Measurements from ENCODE around the gene CCDC187. TPM values are rescaled to one million over a fixed set of nuclear protein-coding genes. Genes with fewer than 3 reads are reported as not detected.
"Not testable (repeated sequence)": the region's sequence is repeated elsewhere in the genome, so short reads cannot be mapped to it uniquely, and the experiment has no call there.

CCDC187 gene
- total RNA-seq, 1 experiment from 2014 or later: 2.5 TPM

GRCh38 chr9:136327304-136327974 lies 23.5 kb upstream of the CCDC187 start, which contains the start of gene GPSM1:
GPSM1 (plus strand) TSS chr9:136327539; CDS start chr9:136327696, 157 bp downstream.
- DNase-seq (ENCODE audit: low spot score): no peak

DNA sequence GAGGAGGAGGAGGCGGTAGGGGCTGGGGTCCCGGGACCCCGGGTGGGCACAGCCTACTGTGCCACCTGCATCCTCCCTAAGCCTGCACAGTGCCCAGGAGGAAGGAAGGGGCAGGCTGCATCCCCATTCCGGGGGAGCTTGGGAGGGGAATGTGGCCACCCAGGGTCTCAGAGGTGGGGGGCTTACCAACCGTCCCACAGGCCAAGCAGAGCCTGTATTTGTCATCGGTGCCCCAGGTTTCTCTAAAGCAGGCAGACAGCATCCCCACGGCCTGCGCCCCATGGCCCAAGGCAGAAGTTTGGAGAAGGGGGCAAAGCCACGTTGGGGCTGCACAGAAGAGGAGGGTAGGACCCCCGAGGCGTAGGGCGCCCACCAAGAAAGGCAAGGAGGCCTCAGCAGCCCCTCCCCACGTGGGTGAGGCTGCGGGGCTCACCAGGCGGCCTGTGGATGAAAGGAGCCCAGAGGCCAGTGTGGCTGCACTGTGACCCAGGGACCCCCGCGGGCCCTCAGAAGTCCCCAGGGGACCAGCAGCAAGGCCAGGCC lies 22.9 kb upstream of the CCDC187 start:
- DNase-seq (ENCODE audit: low spot score): no peak

DNA sequence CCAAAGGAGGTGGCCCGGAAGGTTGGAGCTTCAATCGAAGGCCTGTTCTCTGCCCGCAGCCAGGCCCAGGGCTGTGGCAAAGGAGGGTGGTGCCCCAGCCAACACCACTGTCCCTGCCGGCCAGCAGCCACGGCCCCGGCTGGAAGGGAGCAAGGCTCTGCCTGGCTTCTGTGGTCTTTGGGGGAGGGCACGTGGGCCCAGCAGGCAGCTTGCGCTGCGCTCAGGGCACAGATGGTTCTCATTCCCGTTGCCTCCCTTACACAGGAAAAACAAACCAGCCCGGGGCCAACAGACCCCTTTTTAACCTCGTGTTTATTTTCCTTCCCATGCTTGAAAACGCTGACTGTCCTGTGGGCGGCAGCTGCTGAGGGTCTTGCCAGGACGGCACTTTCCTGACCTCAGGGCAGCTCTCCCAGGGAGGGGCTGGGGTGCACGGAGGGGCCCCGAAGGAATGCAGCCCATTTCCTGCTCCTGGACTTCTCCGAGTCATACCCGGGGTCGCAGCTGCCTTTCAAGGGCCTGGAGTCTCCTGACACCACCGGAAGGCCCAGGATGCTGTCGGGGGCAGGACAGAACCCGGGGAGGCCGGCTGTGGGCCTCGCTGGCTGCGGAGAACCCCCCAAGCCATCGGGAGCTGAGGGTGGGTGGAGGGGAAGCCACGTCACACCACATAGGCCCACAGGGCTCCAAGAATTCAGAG lies 22.3 kb upstream of the CCDC187 start:
- DNase-seq (ENCODE audit: low spot score): no peak

DNA sequence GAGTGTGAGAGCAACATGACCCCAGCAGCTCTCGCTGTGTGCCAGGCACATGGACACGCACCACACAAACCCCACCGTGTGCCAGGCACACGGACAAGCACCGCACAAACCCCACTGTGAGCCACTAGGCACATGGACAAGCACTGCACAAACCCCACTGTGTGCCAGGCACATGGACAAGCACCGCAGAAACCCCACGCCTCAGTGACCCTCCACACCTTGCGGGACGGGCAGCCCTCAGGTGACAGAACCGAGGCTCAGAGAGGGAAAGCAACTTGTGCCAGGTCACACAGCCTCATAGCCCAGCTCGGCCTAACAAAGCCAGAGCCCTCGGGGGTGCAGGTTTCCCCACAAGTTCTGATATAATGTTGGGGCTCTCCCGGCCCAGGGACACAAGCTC lies 21.5 kb upstream of the CCDC187 start:
- no peak for DNase-seq (ENCODE audit: low spot score)

- DNase-seq (ENCODE audit: low spot score): no peak
Observed at GRCh38 chr9:136324501-136325300, 20.8 kb upstream of the CCDC187 start.

- DNase-seq (ENCODE audit: low spot score): no peak
Observed at GRCh38 chr9:136323371-136323789, 19.5 kb upstream of the CCDC187 start.

DNA sequence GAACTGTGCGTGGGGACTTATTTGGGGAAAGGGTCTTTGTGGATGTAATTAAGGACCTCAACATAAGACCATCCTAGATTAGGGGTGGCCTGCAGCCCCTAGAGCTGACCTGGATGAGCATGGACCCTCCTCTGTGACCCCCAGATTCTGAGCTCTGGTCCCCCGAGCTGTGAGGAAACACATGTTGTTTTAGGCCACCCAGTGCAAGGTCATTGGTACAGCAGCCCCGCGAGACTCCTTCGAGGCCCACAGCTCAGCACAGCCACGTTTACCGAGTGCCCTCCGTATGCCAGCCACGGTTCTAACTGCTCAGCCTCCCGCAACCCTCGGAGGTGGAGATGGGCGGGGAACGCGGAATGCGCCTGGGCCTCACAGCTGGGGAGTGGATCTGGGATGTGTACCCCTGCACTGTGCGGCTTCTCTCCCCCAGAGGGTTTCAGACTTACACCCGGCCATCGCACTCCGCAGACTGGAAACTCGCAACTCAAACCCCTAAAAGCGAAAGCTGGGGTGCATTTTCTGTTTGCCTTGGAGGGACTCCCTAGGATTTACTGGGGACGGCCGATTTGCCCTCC lies 18.9 kb upstream of the CCDC187 start:
- DNase-seq (ENCODE audit: low spot score): no peak

DNA sequence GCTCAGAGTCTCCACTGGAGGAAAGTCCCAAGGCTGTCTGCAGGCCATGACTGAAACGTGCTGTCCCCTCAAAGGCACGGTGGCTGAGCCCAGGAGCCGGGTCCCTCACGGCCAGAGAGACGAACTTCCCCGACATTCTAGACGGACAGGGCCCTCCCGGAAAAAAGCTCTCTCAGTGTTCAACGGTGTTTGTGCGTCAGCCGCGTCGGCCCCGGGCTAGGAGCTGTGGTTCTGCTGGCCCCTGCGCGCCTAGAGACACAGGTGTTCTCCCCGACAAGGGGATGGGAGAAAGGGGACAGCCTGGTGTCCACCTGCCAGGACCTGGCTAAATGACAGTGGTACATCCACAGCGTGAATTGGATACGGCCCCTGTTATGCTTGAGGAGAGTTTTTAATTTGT lies 17.7 kb upstream of the CCDC187 start:
- DNase-seq (ENCODE audit: low spot score): no peak

DNA sequence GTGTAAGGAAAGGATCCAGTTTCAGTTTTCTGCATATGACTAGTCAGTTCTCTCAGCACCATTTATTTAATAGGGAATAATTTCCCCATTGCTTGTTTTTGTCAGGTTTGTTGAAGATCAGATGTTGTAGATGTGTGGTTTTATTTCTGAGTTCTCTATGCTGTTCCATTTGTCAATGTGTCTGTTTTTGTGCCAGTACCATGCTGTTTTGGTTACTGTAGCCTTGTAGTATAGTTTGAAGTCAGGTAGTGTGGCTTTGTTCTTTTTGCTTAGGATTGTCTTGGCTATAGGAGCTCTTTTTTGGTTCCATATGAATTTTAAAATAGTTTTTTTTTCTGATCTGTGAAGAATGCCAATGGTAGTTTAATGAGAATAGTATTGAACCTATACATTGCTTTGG lies 17.1 kb upstream of the CCDC187 start:
- not testable (repeated sequence) for DNase-seq (ENCODE audit: low spot score)

DNA sequence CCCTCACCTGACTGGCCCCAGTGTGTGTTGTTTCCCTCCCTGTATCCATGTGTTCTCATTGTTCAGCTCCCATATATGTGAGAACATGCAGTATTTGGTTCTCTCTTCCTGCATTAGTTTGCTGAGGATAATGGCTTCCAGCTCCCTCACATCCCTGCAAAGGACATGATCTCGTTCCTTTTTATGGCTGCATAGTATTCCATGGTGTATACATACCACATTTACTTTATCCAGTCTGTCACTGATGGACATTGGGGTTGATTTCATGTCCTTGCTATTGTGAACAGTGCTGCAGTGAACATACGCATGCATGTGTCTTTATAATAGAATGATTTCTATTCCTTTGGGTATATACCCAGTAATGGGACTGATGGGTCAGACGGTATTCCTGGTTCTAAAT lies 16.1 kb upstream of the CCDC187 start:
- DNase-seq (ENCODE audit: low spot score): not testable (repeated sequence)

DNA sequence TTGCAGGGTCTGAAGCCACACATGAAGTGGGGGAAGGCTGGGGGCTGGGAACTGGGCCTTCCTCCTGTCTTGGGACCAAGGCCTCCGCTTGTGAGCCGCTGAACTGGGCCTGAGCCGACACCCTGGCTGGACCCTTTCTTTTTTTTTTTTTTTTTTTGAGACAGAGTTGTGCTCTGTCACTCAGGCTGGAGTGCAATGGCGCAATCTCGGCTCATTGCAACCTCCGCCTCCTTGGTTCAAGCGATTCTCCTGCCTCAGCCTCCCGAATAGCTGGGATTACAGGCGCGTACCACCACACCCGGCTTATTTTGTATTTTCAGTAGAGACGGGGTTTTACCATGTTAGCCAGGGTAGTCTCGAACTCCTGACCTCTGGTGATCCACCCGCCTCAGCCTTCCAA lies 15.3 kb upstream of the CCDC187 start:
- DNase-seq (ENCODE audit: low spot score): not testable (repeated sequence)

DNA sequence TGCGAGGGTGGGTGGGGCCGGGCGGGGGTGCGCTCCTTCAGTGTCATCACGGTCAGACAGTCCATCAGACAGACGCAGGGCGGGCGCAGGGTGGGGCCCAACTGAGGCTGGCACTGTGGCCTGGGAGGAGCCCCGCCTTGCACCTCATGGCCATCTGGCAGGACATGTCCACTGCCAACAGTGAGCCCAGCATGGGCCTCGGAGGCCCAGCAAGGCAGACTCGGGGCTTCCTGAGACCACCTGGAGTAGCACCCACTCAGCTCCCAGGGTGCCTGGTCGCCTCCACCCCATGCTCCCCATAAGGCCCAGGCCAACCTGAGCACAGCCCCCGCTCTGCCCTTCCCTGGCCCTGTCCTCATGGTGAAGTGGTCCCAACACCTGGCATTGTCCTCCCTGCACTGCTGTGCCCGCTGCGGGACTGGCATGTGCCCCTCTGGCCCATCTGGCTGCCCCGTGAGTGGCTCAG lies 14.9 kb upstream of the CCDC187 start:
- DNase-seq (ENCODE audit: low spot score): no peak

GRCh38 chr9:136318111-136318775 lies 14.3 kb upstream of the CCDC187 start:
- no peak for DNase-seq (ENCODE audit: low spot score)

DNA sequence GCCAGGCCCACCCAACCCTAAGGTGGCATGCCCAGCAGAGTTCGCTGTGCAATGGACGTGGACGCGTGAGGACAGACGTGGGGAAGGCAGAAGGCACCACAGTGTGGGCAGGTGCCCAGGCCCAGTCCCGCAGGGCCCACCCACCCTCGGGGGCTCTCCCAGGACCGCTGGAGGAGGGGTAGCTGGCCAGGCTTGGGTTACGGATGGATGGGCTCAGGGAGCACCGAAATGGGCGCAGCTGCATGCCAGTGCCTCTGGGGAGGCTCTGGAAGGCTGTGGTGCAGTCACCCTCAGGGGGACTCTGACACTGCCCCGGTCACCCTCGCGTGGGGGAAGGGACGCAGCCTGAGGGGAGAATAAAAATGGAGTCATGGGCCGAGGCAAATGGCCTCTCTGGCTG lies 13.8 kb upstream of the CCDC187 start:
- DNase-seq (ENCODE audit: low spot score): no peak

- no peak for DNase-seq (ENCODE audit: low spot score)
Observed at GRCh38 chr9:136316896-136317676, 13.2 kb upstream of the CCDC187 start.

DNA sequence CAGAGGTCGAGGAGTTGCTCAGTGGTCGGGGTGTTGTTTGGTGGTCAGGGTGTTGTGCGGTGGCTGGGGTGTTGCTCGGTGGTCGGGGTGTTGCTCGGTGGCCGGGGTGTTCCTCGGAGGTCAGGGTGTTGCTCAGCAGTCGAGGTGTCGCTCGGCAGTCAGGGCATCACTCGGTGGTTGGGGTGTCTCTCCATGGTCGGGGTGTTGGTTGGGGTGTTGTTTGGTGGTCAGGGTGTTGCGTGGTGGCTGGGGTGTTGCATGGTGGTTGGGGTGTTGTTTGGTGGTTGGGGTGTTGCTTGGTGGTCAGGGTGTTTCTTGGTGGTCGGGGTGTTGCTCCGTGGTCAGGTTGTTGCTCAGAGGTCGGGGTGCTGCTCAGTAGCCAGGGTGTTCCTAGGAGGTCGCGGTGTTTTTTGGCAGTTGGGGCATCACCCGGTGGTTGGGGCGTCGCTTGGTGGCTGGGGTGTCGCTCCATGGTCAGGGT lies 12.4 kb upstream of the CCDC187 start:
- no peak for DNase-seq (ENCODE audit: low spot score)

GRCh38 chr9:136314944-136315343 lies 11.1 kb upstream of the CCDC187 start:
- DNase-seq (ENCODE audit: low spot score): no peak

DNA sequence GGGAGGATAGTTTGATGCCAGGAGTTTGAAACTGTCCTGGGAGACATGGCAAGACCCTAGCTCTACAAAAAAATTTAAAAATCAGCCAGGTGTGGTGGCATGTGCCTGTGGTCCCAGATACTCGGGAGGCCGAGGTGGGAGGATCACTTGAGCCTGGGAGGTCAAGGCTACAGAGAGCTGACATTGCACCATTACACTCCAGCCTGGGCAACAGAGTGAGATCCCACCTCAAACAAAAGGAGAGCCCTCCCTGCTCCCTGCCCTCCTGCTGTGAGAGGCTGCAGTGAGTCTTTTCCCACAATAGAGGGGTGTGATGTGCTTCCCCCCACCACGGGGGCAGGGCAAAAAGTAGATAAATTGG lies 10.1 kb upstream of the CCDC187 start:
- DNase-seq (ENCODE audit: low spot score): no peak

DNA sequence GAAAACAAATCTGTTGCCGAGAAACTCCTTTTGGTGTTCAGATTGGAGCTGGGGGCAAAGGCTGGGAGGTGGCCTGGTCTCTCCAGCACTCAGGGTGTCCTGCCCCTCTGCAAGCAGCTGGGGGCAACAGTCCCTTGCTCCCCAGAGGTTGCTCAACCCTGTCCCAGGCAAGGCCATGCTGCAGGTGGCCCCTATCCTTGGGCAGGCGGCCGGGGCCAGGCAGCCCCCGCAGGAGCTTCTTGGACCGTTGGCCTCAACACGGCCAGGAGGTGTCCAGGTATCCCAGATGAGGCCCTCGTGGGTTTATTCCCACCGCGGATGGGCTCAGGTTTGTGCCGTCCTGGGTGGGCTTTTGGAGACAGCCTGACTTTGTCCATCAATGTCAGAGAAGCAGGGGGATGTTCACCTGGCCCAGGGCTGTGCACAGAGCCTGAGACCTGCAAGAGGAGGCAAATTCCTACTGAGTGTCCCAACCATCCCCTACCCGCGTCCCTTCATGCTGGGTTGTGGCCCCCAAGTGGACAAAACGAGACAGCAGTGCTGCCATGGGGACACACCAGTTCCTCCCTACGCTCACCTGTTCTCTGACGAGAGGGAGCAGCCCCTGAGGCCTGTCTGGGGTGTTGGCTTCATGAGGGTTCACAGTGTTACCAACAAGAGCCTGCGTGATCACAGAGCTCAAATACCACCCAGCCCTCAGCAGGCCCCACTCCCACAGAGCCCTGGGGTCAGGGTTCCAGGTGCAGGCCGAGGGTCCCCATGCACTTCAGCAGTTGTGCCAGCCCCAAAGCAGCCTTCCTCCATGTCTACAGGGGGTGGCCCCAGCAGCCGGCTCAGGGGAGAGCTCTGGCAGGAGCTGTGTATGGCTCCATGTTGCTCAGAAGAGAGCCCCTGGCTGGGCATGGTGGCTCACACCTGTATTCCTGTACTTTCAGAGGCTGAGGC lies 9.5 kb upstream of the CCDC187 start:
- no peak for DNase-seq (ENCODE audit: low spot score)

Measured in HT-29 (cell line).